MCF 10A (cell line): ENCODE measurements around the gene CBFA2T3. TPM values are rescaled to one million over a fixed set of nuclear protein-coding genes. Genes with fewer than 3 reads are reported as not detected.

Experiments
- BruUV-seq: library from RNA; stranded (reverse); fragments of 400-500 nt; replicated peaks from 2 replicates; lab custom pipeline; 2021; lab: Mats Ljungman, UMichigan
- CTCF ChIA-PET: fragments of 300-600 bp; sonication (Branson Sonifier 250); formaldehyde crosslinking; extraction: SDS; loops from one replicate; lab custom pipeline; 2021; ENCODE audit warnings: antibody characterized with exemption, inconsistent platforms; lab: Yijun Ruan, JAX
- POLR2A ChIA-PET: fragments of 300-600, 350-650 bp; sonication (Branson Sonifier 250); formaldehyde crosslinking; extraction: SDS; loops from one replicate; lab custom pipeline; 2020; ENCODE audit warnings: antibody characterized with exemption, inconsistent platforms; lab: Yijun Ruan, JAX
- DNase-seq: peaks from one replicate; pipeline ENCODE4 v3.0.0-alpha.2; 2018; ENCODE audit not compliant: unreplicated experiment
- H3K27ac Mint-ChIP-seq: one replicate; pipeline ENCODE4 v1.8.0; 2022; ENCODE audit warnings: mild to moderate bottlenecking, low read depth, mixed read lengths; ENCODE audit not compliant: unreplicated experiment
- H3K27me3 Mint-ChIP-seq: one replicate; pipeline ENCODE4 v1.8.0; 2022; ENCODE audit warnings: mixed read lengths; ENCODE audit not compliant: insufficient read depth, unreplicated experiment
- H3K36me3 Mint-ChIP-seq: one replicate; pipeline ENCODE4 v1.8.0; 2022; ENCODE audit warnings: mild to moderate bottlenecking, moderate library complexity, mixed read lengths; ENCODE audit not compliant: insufficient read depth, unreplicated experiment
- H3K4me1 Mint-ChIP-seq: one replicate; pipeline ENCODE4 v1.8.0; 2022; ENCODE audit warnings: mixed read lengths; ENCODE audit not compliant: insufficient read depth, unreplicated experiment
- H3K4me3 Mint-ChIP-seq: one replicate; pipeline ENCODE4 v1.8.0; 2022; ENCODE audit warnings: mild to moderate bottlenecking, moderate library complexity, mixed read lengths; ENCODE audit not compliant: unreplicated experiment
- H3K9me3 Mint-ChIP-seq: one replicate; pipeline ENCODE4 v1.8.0; 2022; ENCODE audit warnings: mixed read lengths; ENCODE audit not compliant: unreplicated experiment
- CTCF ChIP-seq: fragments of 200-600 bp; IDR thresholded peaks from one replicate; pipeline ENCODE4 v1.8.0; 2022; ENCODE audit warnings: antibody characterized with exemption, mild to moderate bottlenecking; ENCODE audit not compliant: unreplicated experiment
- intact Hi-C: fragments of 100-400 bp; cut with micrococcal nuclease; formaldehyde crosslinking; loops from 2 replicates; pipeline ENCODE4 v1.14.1; 2022
- total RNA-seq: library from RNA; stranded (reverse); gene quantifications from 2 replicates; pipeline ENCODE4 v1.2.3, GENCODE V29; 2022

CBFA2T3 gene
- total RNA-seq, 1 experiment from 2014 or later, result not detected

GRCh38 chr16:88983771-88984687 is 7.0 kb upstream of the CBFA2T3 start:
- intact Hi-C loops, result no loop called here
- no peaks in the 10 kb centered on the region for H3K9me3 Mint-ChIP-seq
- H3K27me3 Mint-ChIP-seq, result peaks cover 41% of the 10 kb centered on the region
- no peak overlapping the region for H3K27ac Mint-ChIP-seq
- POLR2A ChIA-PET, result no interaction called here
- DNase-seq, result no peak
- no TSS peak for BruUV-seq
- no peak overlapping the region for H3K4me3 Mint-ChIP-seq
- H3K4me1 Mint-ChIP-seq, result peaks cover 5% of the 10 kb centered on the region
- no peaks in the 10 kb centered on the region for H3K36me3 Mint-ChIP-seq
- CTCF ChIA-PET, result no interaction called here
- no peak for TF ChIP-seq CTCF

GRCh38 chr16:88983165-88983564 is 6.2 kb upstream of the CBFA2T3 start:
- BruUV-seq, result no TSS peak
- intact Hi-C loops, result no loop called here

GRCh38 chr16:88982286-88983084 is 5.5 kb upstream of the CBFA2T3 start:
- H3K4me3 Mint-ChIP-seq, result no peak overlapping the region
- intact Hi-C loops, result no loop called here
- BruUV-seq, result no TSS peak
- H3K27me3 Mint-ChIP-seq, result peaks cover 34% of the 10 kb centered on the region
- no peak for DNase-seq
- no peaks in the 10 kb centered on the region for H3K4me1 Mint-ChIP-seq
- POLR2A ChIA-PET, result no interaction called here
- CTCF ChIA-PET, result no interaction called here
- no peak for TF ChIP-seq CTCF
- H3K27ac Mint-ChIP-seq, result no peak overlapping the region
- H3K9me3 Mint-ChIP-seq, result no peaks in the 10 kb centered on the region
- no peaks in the 10 kb centered on the region for H3K36me3 Mint-ChIP-seq

More at GRCh38 chr16:88983165-88983564, 6.2 kb upstream of the CBFA2T3 start:
- H3K4me1 Mint-ChIP-seq, result peaks cover 4% of the 10 kb centered on the region
- ChIA-PET POLR2A (no interaction called here), CTCF (no interaction called here)
- no peak for TF ChIP-seq CTCF
- no peak for DNase-seq
- no peaks in the 10 kb centered on the region for H3K9me3 Mint-ChIP-seq
- no peak overlapping the region for H3K4me3 Mint-ChIP-seq
- no peak overlapping the region for H3K27ac Mint-ChIP-seq
- no peaks in the 10 kb centered on the region for H3K36me3 Mint-ChIP-seq
- H3K27me3 Mint-ChIP-seq, result peaks cover 37% of the 10 kb centered on the region

- CTCF ChIA-PET, result no interaction called here
- H3K36me3 Mint-ChIP-seq, result no peaks in the 10 kb centered on the region
- no peaks in the 10 kb centered on the region for H3K9me3 Mint-ChIP-seq
- no peak overlapping the region for H3K4me3 Mint-ChIP-seq
- H3K4me1 Mint-ChIP-seq, result no peaks in the 10 kb centered on the region
- POLR2A ChIA-PET, result no interaction called here
- BruUV-seq, result no TSS peak
- no peak for DNase-seq
- no peak for TF ChIP-seq CTCF
- intact Hi-C loops, result no loop called here
- no peak overlapping the region for H3K27ac Mint-ChIP-seq
- peaks cover 62% of the 10 kb centered on the region for H3K27me3 Mint-ChIP-seq
Observed at GRCh38 chr16:88979353-88980015, 2.5 kb upstream of the CBFA2T3 start.
